PC-3 (cell line): Measurements from ENCODE around the gene KIF2B.

Source experiments
- EZH2 ChIP-seq: fragments of 300-600 bp; sonication (generic); IDR thresholded peaks from one replicate; pipeline ENCODE4 v1.6.1; 2017; ENCODE audit warnings: antibody characterized with exemption, mild to moderate bottlenecking, low read length; ENCODE audit not compliant: unreplicated experiment
- EZH2phosphoT487 ChIP-seq: fragments of 300-600 bp; sonication (generic); IDR thresholded peaks from 2 replicates; pipeline ENCODE4 v1.6.1; 2018; ENCODE audit warnings: mild to moderate bottlenecking, antibody characterized with exemption, low read length, borderline replicate concordance
- TF ChIP-seq, protein P1 (sequence below): fragments of 300-600 bp; sonication (generic); conservative IDR thresholded peaks from 2 replicates; pipeline ENCODE4 v1.5.1; 2017; ENCODE audit warnings: antibody characterized with exemption, low read depth, mild to moderate bottlenecking, low read length

DNA sequence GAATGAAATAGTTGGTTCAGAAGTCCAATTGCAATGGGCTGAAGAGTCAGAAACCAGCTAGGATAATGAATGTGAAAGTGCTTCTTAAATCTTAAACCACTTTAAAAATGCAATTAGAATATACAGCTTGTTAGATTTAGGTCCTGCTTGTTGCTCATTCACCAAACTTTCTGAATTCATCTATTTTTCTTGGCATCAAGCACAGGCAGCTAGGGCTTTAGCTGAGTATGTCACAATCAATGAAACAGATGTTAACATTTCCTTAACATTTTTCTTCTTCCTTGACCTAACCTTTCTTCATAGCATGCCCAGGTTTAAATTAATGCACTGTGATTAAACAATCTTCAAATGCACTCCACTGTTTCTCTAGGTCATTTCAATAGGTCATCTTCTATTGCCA lies 14.4 kb downstream of the KIF2B start:
- TF ChIP-seq EZH2 (no peak), EZH2phosphoT487 (no peak)
- TF ChIP-seq, protein P1, sequence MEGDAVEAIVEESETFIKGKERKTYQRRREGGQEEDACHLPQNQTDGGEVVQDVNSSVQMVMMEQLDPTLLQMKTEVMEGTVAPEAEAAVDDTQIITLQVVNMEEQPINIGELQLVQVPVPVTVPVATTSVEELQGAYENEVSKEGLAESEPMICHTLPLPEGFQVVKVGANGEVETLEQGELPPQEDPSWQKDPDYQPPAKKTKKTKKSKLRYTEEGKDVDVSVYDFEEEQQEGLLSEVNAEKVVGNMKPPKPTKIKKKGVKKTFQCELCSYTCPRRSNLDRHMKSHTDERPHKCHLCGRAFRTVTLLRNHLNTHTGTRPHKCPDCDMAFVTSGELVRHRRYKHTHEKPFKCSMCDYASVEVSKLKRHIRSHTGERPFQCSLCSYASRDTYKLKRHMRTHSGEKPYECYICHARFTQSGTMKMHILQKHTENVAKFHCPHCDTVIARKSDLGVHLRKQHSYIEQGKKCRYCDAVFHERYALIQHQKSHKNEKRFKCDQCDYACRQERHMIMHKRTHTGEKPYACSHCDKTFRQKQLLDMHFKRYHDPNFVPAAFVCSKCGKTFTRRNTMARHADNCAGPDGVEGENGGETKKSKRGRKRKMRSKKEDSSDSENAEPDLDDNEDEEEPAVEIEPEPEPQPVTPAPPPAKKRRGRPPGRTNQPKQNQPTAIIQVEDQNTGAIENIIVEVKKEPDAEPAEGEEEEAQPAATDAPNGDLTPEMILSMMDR, result no peak
